ENCODE results near the gene NUP62. TPM values are rescaled to one million over a fixed set of nuclear protein-coding genes. Genes with fewer than 3 reads are reported as not detected.

The NUP62 gene
- total RNA-seq, 1 experiment from 2014 or later, result 127 TPM

- Mint-ChIP-seq H3K27ac (peak overlapping the region in 2 of 3 experiments; percentile 72 to 87; a peak in 6 of 7 replicates), H3K4me1 (peaks cover 11 to 28% of the 10 kb centered on the region in 2 experiments), H3K9me3 (peaks cover 0 to 4% of the 10 kb centered on the region in 2 experiments; a peak in 1 of 5 replicates), H3K4me3 (no peak overlapping the region), H3K36me3 (ENCODE audit: insufficient read depth in 1 of 3, low read depth in 3 of 3) (peaks cover 32 to 88% (median 71%) of the 10 kb centered on the region in 3 experiments), H3K27me3 (ENCODE audit: low read depth) (peaks cover 3% of the 10 kb centered on the region)
- WGBS (ENCODE audit: extremely low coverage, insufficient read length, low lambda C conversion rate), result no CpG with 5 or more reads among the region's 17 CpGs
- H2BK20ac ChIP-seq (ENCODE audit: low read depth, low read length, poor library complexity, severe bottlenecking), result no peak overlapping the region
- no peak overlapping the region for H2BK15ac ChIP-seq (ENCODE audit: low read depth, low read length)
- H3K4me1 ChIP-seq (ENCODE audit: insufficient read depth, low read length), result no peaks in the 10 kb centered on the region
- TF ChIP-seq CTCF (conservative IDR thresholded peaks at IDR 0.05), result no peak
- no peak for DNase-seq
- H3K4me2 ChIP-seq (ENCODE audit: insufficient read depth, insufficient read length, low read length), result no peak overlapping the region
- H4K91ac ChIP-seq (ENCODE audit: insufficient read length, low read depth, low read length), result no peak overlapping the region
- H3K79me2 ChIP-seq (ENCODE audit: insufficient read depth, low read length), result no peaks in the 10 kb centered on the region
- no peak overlapping the region; the same call in 1 of the 2 replicates for H3K14ac ChIP-seq (ENCODE audit: insufficient read depth, low read length)
- H2BK12ac ChIP-seq (ENCODE audit: insufficient read length, low read depth, low read length), result no peak overlapping the region
- peaks cover 5% of the 10 kb centered on the region for H3K79me1 ChIP-seq (ENCODE audit: insufficient read depth, low read depth, low read length, poor library complexity, severe bottlenecking)
- H3K18ac ChIP-seq (ENCODE audit: insufficient read length, low read depth, low read length), result no peak overlapping the region
- no peak overlapping the region for H2BK120ac ChIP-seq (ENCODE audit: low read depth, low read length, poor library complexity, severe bottlenecking)
- no peak overlapping the region for H3K23ac ChIP-seq (ENCODE audit: insufficient read length, low read depth, low read length)
- H3K23me2 ChIP-seq (ENCODE audit: insufficient read length, low read depth, low read length, poor library complexity, severe bottlenecking), result no peaks in the 10 kb centered on the region
- no peak overlapping the region for H3K56ac ChIP-seq (ENCODE audit: insufficient read length, low read depth, low read length)
- H3K27ac ChIP-seq (ENCODE audit: insufficient read length, low read depth, low read length), result no peak overlapping the region
- no peak overlapping the region for H2AFZ ChIP-seq (ENCODE audit: low read length)
- no peaks in the 10 kb centered on the region for H3K9me3 ChIP-seq (ENCODE audit: control insufficient read depth, low read depth, low read length)
- no peak overlapping the region for H2AK5ac ChIP-seq (ENCODE audit: insufficient read length, low read length)
- no peak overlapping the region for H4K5ac ChIP-seq (ENCODE audit: insufficient read length, low read depth, low read length)
- no peak overlapping the region for H2BK5ac ChIP-seq (ENCODE audit: insufficient read length, low read length)
- no peak overlapping the region for H3T11ph ChIP-seq (ENCODE audit: low read length)
- no peaks in the 10 kb centered on the region for H3K27me3 ChIP-seq (ENCODE audit: insufficient read depth, low read length)
- no peak overlapping the region for H3K4ac ChIP-seq (ENCODE audit: low read depth, low read length)
- H4K8ac ChIP-seq (replicated peaks; ENCODE audit: insufficient read length, low read depth, low read length), result no peak overlapping the region
- H3K9ac ChIP-seq (ENCODE audit: extremely low read depth, insufficient read length, low read length), result no peak overlapping the region
- peaks cover 3% of the 10 kb centered on the region for H4K20me1 ChIP-seq (ENCODE audit: control insufficient read depth, insufficient read depth, insufficient read length)
Measured at GRCh38 chr19:49860336-49861102, 68.8 kb downstream of the NUP62 start.
